ENCODE data around the gene HAPLN1. TPM values are rescaled to one million over a fixed set of nuclear protein-coding genes. Genes with fewer than 3 reads are reported as not detected.
"Not testable (repeated sequence)": the region's sequence is repeated elsewhere in the genome, so short reads cannot be mapped to it uniquely, and the experiment has no call there.

HAPLN1 gene
- total and polyA plus RNA-seq, 2 donors, result 0.14 to 0.18 TPM

DNA sequence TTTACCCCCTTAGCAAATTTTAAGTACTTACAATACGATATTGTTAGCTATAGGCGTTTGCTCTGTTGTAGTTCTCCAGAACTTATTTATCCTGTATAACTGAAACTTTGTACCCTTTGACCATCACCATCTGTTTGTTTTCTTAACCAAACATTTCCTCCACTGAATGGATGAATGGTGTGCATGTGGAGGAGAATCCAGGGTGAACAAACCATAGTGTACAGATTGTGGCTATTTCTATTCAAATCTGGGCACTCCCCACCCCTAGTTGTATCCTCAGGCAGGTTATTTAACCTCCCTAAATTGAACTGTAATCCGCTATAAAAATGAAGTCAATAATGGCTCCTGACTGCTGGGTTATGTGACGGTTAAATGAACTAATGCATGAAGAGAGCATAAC lies 21.4 kb upstream of the HAPLN1 start:
- H3K27me3 ChIP-seq (ENCODE audit: control insufficient read depth in 2 of 2, insufficient read depth in 1 of 2, low read length in 1 of 2), result no peaks in the 10 kb centered on the region
- DNase-seq (ENCODE audit: low read depth in 6 of 9, low spot score in 9 of 9), result no peak
- 96% methylated on average over 4 of the region's 4 CpGs for WGBS
- H3K36me3 ChIP-seq (ENCODE audit: control insufficient read depth in 2 of 2, insufficient read depth in 2 of 2, low read length in 1 of 2), result no peaks in the 10 kb centered on the region
- no peak overlapping the region for H3K4me3 ChIP-seq (ENCODE audit: low read length in 2 of 2)
- H3K9me3 ChIP-seq (ENCODE audit: control insufficient read depth in 2 of 2, insufficient read depth in 1 of 2, low read length in 1 of 2), result peaks cover 0 to 8% of the 10 kb centered on the region in 2 donors
- H3K27ac ChIP-seq (ENCODE audit: low read depth in 1 of 2, low read length in 1 of 2), result no peak overlapping the region
- H3K4me1 ChIP-seq (ENCODE audit: control insufficient read depth in 2 of 2, insufficient read depth in 2 of 2, low read length in 2 of 2), result peaks cover 0 to 2% of the 10 kb centered on the region in 2 donors

DNA sequence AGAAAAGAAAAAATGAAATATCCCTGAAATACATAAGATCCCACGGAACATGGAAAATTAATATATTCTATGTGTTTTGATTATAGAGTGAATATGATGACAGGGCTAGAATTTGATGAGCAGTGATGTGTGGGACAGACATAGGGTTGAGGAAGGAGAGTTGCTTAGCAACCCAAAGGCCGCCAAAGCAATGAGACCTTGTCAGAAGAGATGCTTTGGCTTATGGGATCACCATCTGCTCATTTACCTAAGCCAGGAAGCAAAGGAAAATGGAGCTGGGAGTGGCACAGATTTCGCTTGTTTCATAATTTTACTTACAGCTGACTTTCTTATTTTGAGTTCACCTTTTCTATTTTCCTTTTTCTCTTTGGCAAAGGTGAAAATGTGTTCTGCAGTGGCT lies 20.9 kb upstream of the HAPLN1 start:
- no peaks in the 10 kb centered on the region for H3K36me3 ChIP-seq (ENCODE audit: control insufficient read depth in 2 of 2, insufficient read depth in 2 of 2, low read length in 1 of 2)
- no peak for DNase-seq (ENCODE audit: low read depth in 6 of 9, low spot score in 9 of 9)
- no peak overlapping the region for H3K27ac ChIP-seq (ENCODE audit: low read depth in 1 of 2, low read length in 1 of 2)
- no peaks in the 10 kb centered on the region for H3K27me3 ChIP-seq (ENCODE audit: control insufficient read depth in 2 of 2, insufficient read depth in 1 of 2, low read length in 1 of 2)
- H3K9me3 ChIP-seq (ENCODE audit: control insufficient read depth in 2 of 2, insufficient read depth in 1 of 2, low read length in 1 of 2), result peaks cover 0 to 3% of the 10 kb centered on the region in 2 donors
- WGBS, result 95% methylated on average over 3 of the region's 3 CpGs
- peaks cover 0 to 2% of the 10 kb centered on the region in 2 donors for H3K4me1 ChIP-seq (ENCODE audit: control insufficient read depth in 2 of 2, insufficient read depth in 2 of 2, low read length in 2 of 2)
- no peak overlapping the region for H3K4me3 ChIP-seq (ENCODE audit: low read length in 2 of 2)

DNA sequence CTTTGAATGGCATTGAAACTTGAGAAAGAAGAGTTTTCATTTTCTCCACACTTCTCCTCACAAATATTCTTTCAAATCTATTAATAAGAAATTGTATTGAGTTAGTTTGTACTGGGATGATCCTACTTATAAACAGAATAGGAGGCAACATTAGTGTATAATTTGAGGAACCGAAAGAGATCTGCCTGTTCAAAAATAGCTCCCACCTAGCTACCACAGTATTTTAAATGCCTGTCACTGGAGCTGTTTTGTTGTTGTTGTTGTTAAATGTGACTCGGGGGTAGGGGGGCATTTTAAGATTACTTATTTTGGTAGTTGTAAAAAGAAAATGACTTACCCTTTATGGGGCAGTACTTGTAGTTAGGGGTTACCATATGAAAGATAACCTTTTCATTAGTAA lies 20.1 kb upstream of the HAPLN1 start:
- no peaks in the 10 kb centered on the region for H3K36me3 ChIP-seq (ENCODE audit: control insufficient read depth in 2 of 2, insufficient read depth in 2 of 2, low read length in 1 of 2)
- WGBS, result 95% methylated on average over 2 of the region's 2 CpGs
- no peak for DNase-seq (ENCODE audit: low read depth in 6 of 9, low spot score in 9 of 9)
- H3K27me3 ChIP-seq (ENCODE audit: control insufficient read depth in 2 of 2, insufficient read depth in 1 of 2, low read length in 1 of 2), result no peaks in the 10 kb centered on the region
- H3K4me3 ChIP-seq (ENCODE audit: low read length in 2 of 2), result no peak overlapping the region
- H3K27ac ChIP-seq (ENCODE audit: low read depth in 1 of 2, low read length in 1 of 2), result no peak overlapping the region
- no peaks in the 10 kb centered on the region for H3K9me3 ChIP-seq (ENCODE audit: control insufficient read depth in 2 of 2, insufficient read depth in 1 of 2, low read length in 1 of 2)
- peaks cover 0 to 2% of the 10 kb centered on the region in 2 donors for H3K4me1 ChIP-seq (ENCODE audit: control insufficient read depth in 2 of 2, insufficient read depth in 2 of 2, low read length in 2 of 2)

DNA sequence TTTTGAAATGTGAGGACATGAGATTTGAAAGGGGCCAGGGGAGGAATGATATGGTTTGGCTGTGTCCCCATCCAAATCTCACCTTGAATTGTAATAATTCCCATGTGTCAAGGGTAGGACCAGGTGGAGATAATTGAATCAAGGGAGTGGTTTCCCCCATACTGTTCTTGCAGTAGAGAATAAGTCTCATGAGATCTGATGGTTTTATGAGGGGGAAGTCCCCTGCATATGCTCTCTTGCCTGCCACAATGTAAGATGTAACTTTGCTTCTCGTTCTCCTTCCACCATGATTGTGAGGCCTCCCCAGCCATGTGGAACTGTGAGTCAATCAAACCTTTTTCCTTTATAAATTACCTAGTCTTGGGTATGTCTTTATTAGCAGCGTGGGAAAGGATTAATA lies 15.5 kb upstream of the HAPLN1 start:
- H3K9me3 ChIP-seq (ENCODE audit: control insufficient read depth in 2 of 2, insufficient read depth in 1 of 2, low read length in 1 of 2); H3K27ac ChIP-seq (ENCODE audit: low read depth in 1 of 2, low read length in 1 of 2); H3K4me3 ChIP-seq (ENCODE audit: low read length in 2 of 2); H3K36me3 ChIP-seq (ENCODE audit: control insufficient read depth in 2 of 2, insufficient read depth in 2 of 2, low read length in 1 of 2); H3K4me1 ChIP-seq (ENCODE audit: control insufficient read depth in 2 of 2, insufficient read depth in 2 of 2, low read length in 2 of 2); DNase-seq (ENCODE audit: low read depth in 6 of 9, low spot score in 9 of 9); H3K27me3 ChIP-seq (ENCODE audit: control insufficient read depth in 2 of 2, insufficient read depth in 1 of 2, low read length in 1 of 2): not testable (repeated sequence)
- 89% methylated on average over 2 of the region's 2 CpGs for WGBS

DNA sequence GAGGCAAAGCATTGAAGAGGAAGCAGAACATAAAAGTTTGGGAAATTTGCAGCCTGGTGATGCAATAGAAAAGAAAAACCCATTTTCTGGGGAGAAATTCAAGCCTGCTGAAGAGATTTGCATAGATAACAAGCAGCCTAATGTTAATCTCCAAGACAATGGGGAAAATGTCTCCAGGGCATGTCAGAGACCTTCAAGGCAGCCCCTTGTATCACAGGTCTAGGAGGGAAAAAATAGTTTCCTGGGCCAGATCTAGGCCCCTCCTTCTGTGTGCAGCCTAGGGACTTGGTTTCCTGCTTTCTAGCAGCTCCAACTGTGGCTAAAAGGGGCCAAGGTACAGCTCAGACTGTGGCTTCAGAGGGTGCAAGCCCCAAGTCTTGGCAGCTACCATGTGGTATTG lies 14.4 kb upstream of the HAPLN1 start:
- not testable (repeated sequence) for H3K36me3 ChIP-seq (ENCODE audit: control insufficient read depth in 2 of 2, insufficient read depth in 2 of 2, low read length in 1 of 2); H3K4me1 ChIP-seq (ENCODE audit: control insufficient read depth in 2 of 2, insufficient read depth in 2 of 2, low read length in 2 of 2); DNase-seq (ENCODE audit: low read depth in 6 of 9, low spot score in 9 of 9); H3K27me3 ChIP-seq (ENCODE audit: control insufficient read depth in 2 of 2, insufficient read depth in 1 of 2, low read length in 1 of 2); H3K27ac ChIP-seq (ENCODE audit: low read depth in 1 of 2, low read length in 1 of 2); H3K9me3 ChIP-seq (ENCODE audit: control insufficient read depth in 2 of 2, insufficient read depth in 1 of 2, low read length in 1 of 2); H3K4me3 ChIP-seq (ENCODE audit: low read length in 2 of 2)

DNA sequence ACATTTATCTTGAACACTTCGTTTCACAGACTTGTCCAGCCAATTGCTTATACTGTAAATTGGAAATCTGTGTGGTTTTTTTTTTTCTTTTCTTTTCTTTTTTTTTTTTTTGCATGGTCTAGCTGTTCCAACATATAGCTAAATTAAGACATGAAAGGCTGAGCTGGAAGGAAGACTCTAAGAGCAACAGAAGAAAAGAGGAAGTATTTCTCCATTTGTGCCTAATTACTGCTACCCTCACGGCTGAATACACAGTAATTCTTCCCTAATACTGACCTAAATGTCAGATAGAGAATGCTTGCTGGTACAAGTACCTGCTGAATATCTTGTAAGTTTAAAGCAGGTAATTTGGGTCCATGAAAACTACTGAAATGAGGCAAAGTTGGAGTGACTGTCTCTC lies 11.0 kb upstream of the HAPLN1 start:
- Histone ChIP-seq H3K4me3 (ENCODE audit: low read length in 2 of 2) (no peak overlapping the region), H3K27ac (ENCODE audit: low read depth in 1 of 2, low read length in 1 of 2) (no peak overlapping the region), H3K36me3 (ENCODE audit: control insufficient read depth in 2 of 2, insufficient read depth in 2 of 2, low read length in 1 of 2) (no peaks in the 10 kb centered on the region), H3K9me3 (ENCODE audit: control insufficient read depth in 2 of 2, insufficient read depth in 1 of 2, low read length in 1 of 2) (peaks cover 0 to 8% of the 10 kb centered on the region in 2 donors), H3K27me3 (ENCODE audit: control insufficient read depth in 2 of 2, insufficient read depth in 1 of 2, low read length in 1 of 2) (no peaks in the 10 kb centered on the region), H3K4me1 (ENCODE audit: control insufficient read depth in 2 of 2, insufficient read depth in 2 of 2, low read length in 2 of 2) (no peaks in the 10 kb centered on the region)
- 13% methylated on average over 2 of the region's 2 CpGs for WGBS
- DNase-seq (ENCODE audit: low read depth in 6 of 9, low spot score in 9 of 9), result no peak

DNA sequence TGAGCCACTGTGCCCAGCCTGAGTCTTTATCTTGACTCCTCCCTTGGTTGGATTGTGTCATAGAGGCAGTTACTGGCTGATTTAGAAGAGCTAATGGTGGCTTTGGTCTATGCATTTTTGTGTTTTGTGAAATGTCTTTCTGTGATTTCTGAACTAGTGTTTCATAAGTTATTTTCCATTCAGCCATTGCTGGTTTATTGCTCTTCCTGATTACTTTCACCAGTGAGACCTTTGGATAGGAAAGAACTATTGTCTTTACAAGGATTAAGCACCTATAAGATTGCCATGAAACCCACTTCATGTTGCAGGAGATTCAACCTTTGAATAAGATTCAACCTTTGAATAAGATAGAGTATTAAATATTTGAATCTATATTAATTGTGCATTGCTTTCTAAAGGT lies 8.7 kb upstream of the HAPLN1 start:
- DNase-seq (ENCODE audit: low read depth in 6 of 9, low spot score in 9 of 9), result no peak
- Histone ChIP-seq H3K4me1 (ENCODE audit: control insufficient read depth in 2 of 2, insufficient read depth in 2 of 2, low read length in 2 of 2) (no peaks in the 10 kb centered on the region), H3K4me3 (ENCODE audit: low read length in 2 of 2) (no peak overlapping the region), H3K36me3 (ENCODE audit: control insufficient read depth in 2 of 2, insufficient read depth in 2 of 2, low read length in 1 of 2) (no peaks in the 10 kb centered on the region), H3K27me3 (ENCODE audit: control insufficient read depth in 2 of 2, insufficient read depth in 1 of 2, low read length in 1 of 2) (no peaks in the 10 kb centered on the region), H3K27ac (ENCODE audit: low read depth in 1 of 2, low read length in 1 of 2) (no peak overlapping the region), H3K9me3 (ENCODE audit: control insufficient read depth in 2 of 2, insufficient read depth in 1 of 2, low read length in 1 of 2) (peaks cover 0 to 8% of the 10 kb centered on the region in 2 donors)

DNA sequence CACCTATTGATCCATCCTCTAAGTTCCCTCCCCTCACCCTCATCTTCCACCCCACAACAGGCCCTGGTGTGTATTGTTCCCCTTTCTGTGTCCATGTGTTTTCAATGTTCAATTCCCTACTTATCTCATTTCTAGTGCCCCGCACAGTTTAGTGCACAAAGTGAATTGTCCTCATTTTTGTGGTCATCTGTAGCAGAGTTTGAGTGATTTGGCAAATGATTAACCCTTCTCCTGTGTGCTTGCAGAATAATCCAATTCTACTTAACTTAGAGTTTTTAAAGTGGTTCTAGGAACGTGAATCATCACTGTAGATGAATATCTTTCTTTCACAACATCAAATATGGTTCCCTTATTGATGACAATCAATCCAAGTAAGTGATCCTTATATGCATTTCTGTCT lies 6.3 kb upstream of the HAPLN1 start:
- Histone ChIP-seq H3K36me3 (ENCODE audit: control insufficient read depth in 2 of 2, insufficient read depth in 2 of 2, low read length in 1 of 2) (no peaks in the 10 kb centered on the region), H3K27me3 (ENCODE audit: control insufficient read depth in 2 of 2, insufficient read depth in 1 of 2, low read length in 1 of 2) (peaks cover 13% of the 10 kb centered on the region in 2 donors), H3K4me3 (ENCODE audit: low read length in 2 of 2) (no peak overlapping the region), H3K27ac (ENCODE audit: low read depth in 1 of 2, low read length in 1 of 2) (no peak overlapping the region), H3K4me1 (ENCODE audit: control insufficient read depth in 2 of 2, insufficient read depth in 2 of 2, low read length in 2 of 2) (peaks cover 0 to 3% of the 10 kb centered on the region in 2 donors), H3K9me3 (ENCODE audit: control insufficient read depth in 2 of 2, insufficient read depth in 1 of 2, low read length in 1 of 2) (no peaks in the 10 kb centered on the region)
- 82% methylated on average over 2 of the region's 2 CpGs for WGBS
- DNase-seq (ENCODE audit: low read depth in 6 of 9, low spot score in 9 of 9), result no peak

DNA sequence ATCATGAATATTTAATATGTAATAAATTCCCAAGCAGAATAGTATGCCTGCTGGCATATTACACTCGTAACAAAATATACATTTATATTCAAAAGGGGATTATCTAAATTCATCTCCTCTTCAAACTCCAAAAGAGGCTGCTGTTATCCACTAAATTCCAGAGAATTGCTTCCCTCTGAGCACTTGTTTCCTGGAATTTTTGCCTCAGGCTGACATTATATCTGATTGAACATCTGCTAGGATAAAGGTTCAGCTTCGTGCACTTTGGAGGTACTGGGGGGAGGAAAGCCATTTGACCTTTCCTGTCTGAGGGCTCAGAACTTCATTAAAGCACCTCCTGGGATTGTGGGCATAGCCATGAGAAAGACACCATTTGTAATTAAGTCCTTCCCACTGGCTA lies 4.3 kb upstream of the HAPLN1 start:
- no peak overlapping the region for H3K27ac ChIP-seq (ENCODE audit: low read depth in 1 of 2, low read length in 1 of 2)
- DNase-seq (ENCODE audit: low read depth in 6 of 9, low spot score in 9 of 9), result no peak
- 83% methylated on average over 2 of the region's 2 CpGs for WGBS
- peaks cover 0 to 6% of the 10 kb centered on the region in 2 donors for H3K4me1 ChIP-seq (ENCODE audit: control insufficient read depth in 2 of 2, insufficient read depth in 2 of 2, low read length in 2 of 2)
- no peaks in the 10 kb centered on the region for H3K9me3 ChIP-seq (ENCODE audit: control insufficient read depth in 2 of 2, insufficient read depth in 1 of 2, low read length in 1 of 2)
- no peaks in the 10 kb centered on the region for H3K36me3 ChIP-seq (ENCODE audit: control insufficient read depth in 2 of 2, insufficient read depth in 2 of 2, low read length in 1 of 2)
- H3K4me3 ChIP-seq (ENCODE audit: low read length in 2 of 2), result no peak overlapping the region
- H3K27me3 ChIP-seq (ENCODE audit: control insufficient read depth in 2 of 2, insufficient read depth in 1 of 2, low read length in 1 of 2), result peaks cover 26 to 32% of the 10 kb centered on the region in 2 donors

DNA sequence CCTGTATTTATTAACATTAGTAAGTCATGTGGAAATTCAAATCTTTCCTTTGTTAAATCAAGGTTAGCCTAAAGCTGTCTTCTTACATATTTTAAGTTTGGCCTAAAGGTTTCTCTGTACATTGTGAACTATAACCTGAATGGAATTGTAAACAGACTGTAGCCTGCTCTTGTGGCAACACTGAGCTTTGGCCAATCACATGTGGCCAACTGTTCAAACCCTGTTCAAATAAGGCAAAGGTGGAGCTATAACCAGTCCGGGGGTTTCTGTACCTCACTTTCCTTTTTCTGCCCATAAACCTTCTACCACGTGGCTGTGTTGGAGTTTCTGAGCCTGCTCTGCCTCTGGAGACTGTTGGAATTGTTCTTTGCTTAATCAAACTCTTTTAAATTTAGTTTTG lies 3.3 kb upstream of the HAPLN1 start:
- no peak for DNase-seq (ENCODE audit: low read depth in 6 of 9, low spot score in 9 of 9)
- 88% methylated on average over 2 of the region's 2 CpGs for WGBS
- H3K27ac ChIP-seq (ENCODE audit: low read depth in 1 of 2, low read length in 1 of 2), result no peak overlapping the region
- peaks cover 0 to 6% of the 10 kb centered on the region in 2 donors for H3K4me1 ChIP-seq (ENCODE audit: control insufficient read depth in 2 of 2, insufficient read depth in 2 of 2, low read length in 2 of 2)
- no peaks in the 10 kb centered on the region for H3K36me3 ChIP-seq (ENCODE audit: control insufficient read depth in 2 of 2, insufficient read depth in 2 of 2, low read length in 1 of 2)
- H3K9me3 ChIP-seq (ENCODE audit: control insufficient read depth in 2 of 2, insufficient read depth in 1 of 2, low read length in 1 of 2), result no peaks in the 10 kb centered on the region
- H3K4me3 ChIP-seq (ENCODE audit: low read length in 2 of 2), result no peak overlapping the region
- H3K27me3 ChIP-seq (ENCODE audit: control insufficient read depth in 2 of 2, insufficient read depth in 1 of 2, low read length in 1 of 2), result peaks cover 26 to 35% of the 10 kb centered on the region in 2 donors

All from thymus (tissue), 11 donors.